Measurements from ENCODE around the gene GPATCH4.
A peak's percentile ranks its signal among the peaks of the same experiment; 100 is the strongest.
"Not testable (repeated sequence)": the region's sequence is repeated elsewhere in the genome, so short reads cannot be mapped to it uniquely, and the experiment has no call there.

The GPATCH4 gene

GRCh38 chr1:156594190-156594589 is 7.1 kb downstream of the GPATCH4 start:
- no peak for DNase-seq

- DNase-seq: no peak
Observed at GRCh38 chr1:156593661-156593989, 7.7 kb downstream of the GPATCH4 start.

GRCh38 chr1:156592910-156593660 is 8.2 kb downstream of the GPATCH4 start:
- no peak for DNase-seq

- no peak for DNase-seq
Observed at GRCh38 chr1:156592158-156592909, 8.9 kb downstream of the GPATCH4 start.

- peak; percentile 66 for DNase-seq
Observed at GRCh38 chr1:156591432-156592157, 9.7 kb downstream of the GPATCH4 start, which contains the start of gene NAXE. TSS of gene NAXE (plus strand) at chr1:156591776. CDS start at chr1:156591805, 29 bp downstream.

- DNase-seq: no peak
Observed at GRCh38 chr1:156591181-156591431, 10.2 kb downstream of the GPATCH4 start.

- no peak for DNase-seq
Observed at GRCh38 chr1:156590326-156591180, 10.7 kb downstream of the GPATCH4 start.

GRCh38 chr1:156589546-156589945 is 11.7 kb downstream of the GPATCH4 start:
- DNase-seq: no peak

GRCh38 chr1:156587927-156588326 is 13.4 kb downstream of the GPATCH4 start:
- DNase-seq: not testable (repeated sequence)

- no peak for DNase-seq
Observed at GRCh38 chr1:156586892-156587477, 14.3 kb downstream of the GPATCH4 start.

GRCh38 chr1:156586323-156586722 is 15.0 kb downstream of the GPATCH4 start:
- no peak for DNase-seq

- no peak for DNase-seq
Observed at GRCh38 chr1:156584813-156585212, 16.5 kb downstream of the GPATCH4 start.

- peak; percentile 84 for DNase-seq
Observed at GRCh38 chr1:156583821-156584622, 17.3 kb downstream of the GPATCH4 start.

GRCh38 chr1:156582388-156583017 is 18.8 kb downstream of the GPATCH4 start:
- DNase-seq: no peak

GRCh38 chr1:156581661-156582387 is 19.5 kb downstream of the GPATCH4 start:
- DNase-seq: peak; percentile 37

GRCh38 chr1:156579472-156579871 is 21.8 kb downstream of the GPATCH4 start, which contains the start of gene TTC24:
TSS of gene TTC24 (plus strand) at chr1:156579723. CDS start at chr1:156581365, 1,642 bp downstream.
- no peak for DNase-seq

GRCh38 chr1:156578055-156578454 is 23.2 kb downstream of the GPATCH4 start:
- DNase-seq: no peak

GRCh38 chr1:156577550-156577949 is 23.7 kb downstream of the GPATCH4 start:
- DNase-seq: no peak

GRCh38 chr1:156574039-156574633 is 27.1 kb downstream of the GPATCH4 start:
- no peak for DNase-seq

- DNase-seq: no peak
Observed at GRCh38 chr1:156572663-156573018, 28.6 kb downstream of the GPATCH4 start.
